A549 (cell line): ENCODE measurements around the gene AFG1L.

Experiments
- CBX2 ChIP-seq: fragments of 200-600 bp; sonication (generic); IDR thresholded peaks from 2 replicates; pipeline ENCODE4 v1.6.1; 2016; ENCODE audit warnings: low read depth, mild to moderate bottlenecking, borderline replicate concordance
- EP300 ChIP-seq, 2 experiments: fragments of >200 bp; sonication (Bioruptor Twin); formaldehyde crosslinking; IDR thresholded peaks; 2 replicates in 1 of 2; 3 replicates in 1 of 2; pipeline ENCODE4 v1.6.1; 2016 to 2017
- JUN ChIP-seq, 2 experiments: fragments of >200 bp; sonication (Bioruptor Twin); formaldehyde crosslinking; IDR thresholded peaks; 2 replicates in 1 of 2; 3 replicates in 1 of 2; pipeline ENCODE4 v1.6.1; 2016 to 2017
- MYC ChIP-seq: IDR thresholded peaks from 2 replicates; pipeline ENCODE4 v1.6.1; 2012; ENCODE audit warnings: mild to moderate bottlenecking, inconsistent platforms, low read length, improper control_type of control experiment, borderline replicate concordance
- PHF8 ChIP-seq: fragments of 200-600 bp; sonication (generic); IDR thresholded peaks from 2 replicates; pipeline ENCODE4 v1.6.1; 2016; ENCODE audit warnings: low read depth, mild to moderate bottlenecking, antibody characterized with exemption, moderate library complexity, borderline replicate concordance
- POLR2A ChIP-seq: IDR thresholded peaks from 2 replicates; pipeline ENCODE4 v1.6.1; 2012; ENCODE audit warnings: mild to moderate bottlenecking, low read length
- REST ChIP-seq: fragments of 200-600 bp; sonication (generic); IDR thresholded peaks from 2 replicates; pipeline ENCODE4 v1.6.1; 2016; ENCODE audit warnings: antibody characterized with exemption, mild to moderate bottlenecking, moderate library complexity
- TF ChIP-seq, protein P1 (sequence below): fragments of >200 bp; sonication (Bioruptor Twin); formaldehyde crosslinking; IDR thresholded peaks from 3 replicates; pipeline ENCODE4 v1.5.1; 2016
- TF ChIP-seq, protein P2 (sequence below): IDR thresholded peaks from 2 replicates; pipeline ENCODE4 v1.6.1; 2012

- TF ChIP-seq, protein P1, sequence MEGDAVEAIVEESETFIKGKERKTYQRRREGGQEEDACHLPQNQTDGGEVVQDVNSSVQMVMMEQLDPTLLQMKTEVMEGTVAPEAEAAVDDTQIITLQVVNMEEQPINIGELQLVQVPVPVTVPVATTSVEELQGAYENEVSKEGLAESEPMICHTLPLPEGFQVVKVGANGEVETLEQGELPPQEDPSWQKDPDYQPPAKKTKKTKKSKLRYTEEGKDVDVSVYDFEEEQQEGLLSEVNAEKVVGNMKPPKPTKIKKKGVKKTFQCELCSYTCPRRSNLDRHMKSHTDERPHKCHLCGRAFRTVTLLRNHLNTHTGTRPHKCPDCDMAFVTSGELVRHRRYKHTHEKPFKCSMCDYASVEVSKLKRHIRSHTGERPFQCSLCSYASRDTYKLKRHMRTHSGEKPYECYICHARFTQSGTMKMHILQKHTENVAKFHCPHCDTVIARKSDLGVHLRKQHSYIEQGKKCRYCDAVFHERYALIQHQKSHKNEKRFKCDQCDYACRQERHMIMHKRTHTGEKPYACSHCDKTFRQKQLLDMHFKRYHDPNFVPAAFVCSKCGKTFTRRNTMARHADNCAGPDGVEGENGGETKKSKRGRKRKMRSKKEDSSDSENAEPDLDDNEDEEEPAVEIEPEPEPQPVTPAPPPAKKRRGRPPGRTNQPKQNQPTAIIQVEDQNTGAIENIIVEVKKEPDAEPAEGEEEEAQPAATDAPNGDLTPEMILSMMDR, result no peak
- no peak for TF ChIP-seq REST
- TF ChIP-seq PHF8, result no peak
- no peak for TF ChIP-seq CBX2
- no peak for TF ChIP-seq JUN (IDR thresholded peaks at IDR 0.05)
- TF ChIP-seq, protein P2, sequence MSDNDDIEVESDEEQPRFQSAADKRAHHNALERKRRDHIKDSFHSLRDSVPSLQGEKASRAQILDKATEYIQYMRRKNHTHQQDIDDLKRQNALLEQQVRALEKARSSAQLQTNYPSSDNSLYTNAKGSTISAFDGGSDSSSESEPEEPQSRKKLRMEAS, result no peak
- TF ChIP-seq EP300 (IDR thresholded peaks at IDR 0.05), result no peak
- TF ChIP-seq POLR2A, result no peak
- no peak for TF ChIP-seq MYC
Measured at GRCh38 chr6:108365478-108365877, 70.6 kb downstream of the AFG1L start.
